GM10266 (cell line): ENCODE measurements around the gene NUDT5.
"Not testable (repeated sequence)": the region's sequence is repeated elsewhere in the genome, so short reads cannot be mapped to it uniquely, and the experiment has no call there.

Experiments used
- DNase-seq: peaks from one replicate; pipeline ENCODE4 v3.0.0; 2012; ENCODE audit errors: extremely low spot score
- TF ChIP-seq, protein P1 (sequence below): IDR thresholded peaks from 2 replicates; pipeline ENCODE4 v1.5.1; 2012; ENCODE audit warnings: mild to moderate bottlenecking, low read depth; ENCODE audit not compliant: control insufficient read depth, insufficient read depth; ENCODE audit errors: missing control alignments

Gene NUDT5

DNA sequence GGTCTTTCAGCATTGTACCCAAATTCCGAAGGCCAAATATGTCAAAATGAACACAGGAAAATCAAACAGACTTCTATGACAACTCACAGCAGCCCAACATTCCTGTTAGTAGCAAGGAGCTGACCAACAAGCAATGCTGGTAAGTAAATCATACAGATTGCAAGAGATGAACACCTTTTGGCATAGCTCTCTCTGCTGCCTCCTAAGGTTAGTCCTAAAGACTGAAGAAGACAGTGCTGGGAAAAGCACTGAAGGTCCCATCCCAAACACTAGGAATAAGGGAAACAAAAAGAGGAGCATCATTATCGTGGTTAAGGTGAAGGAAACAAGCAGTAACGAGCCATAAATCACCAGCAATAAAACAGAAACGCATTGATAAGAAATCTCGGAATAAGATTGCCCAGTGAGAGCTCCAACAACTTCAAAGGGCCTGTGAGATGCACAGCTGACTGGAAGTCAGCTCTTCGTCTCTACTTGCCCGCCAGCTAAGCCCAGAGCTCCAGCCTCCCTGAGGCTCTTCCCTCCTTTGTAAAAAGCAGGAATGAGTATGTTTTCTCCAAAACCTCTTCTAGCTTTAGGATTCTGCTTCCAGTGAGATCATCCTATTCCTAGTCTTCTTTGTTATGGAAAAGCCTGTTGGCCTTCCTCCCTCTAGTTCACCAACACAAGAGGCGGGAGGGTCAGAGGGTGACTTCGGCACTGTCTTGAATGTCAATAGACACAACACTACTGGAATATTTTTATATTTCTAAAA is 15.3 kb downstream of the NUDT5 start:
- no peak for DNase-seq
- TF ChIP-seq, protein P1, sequence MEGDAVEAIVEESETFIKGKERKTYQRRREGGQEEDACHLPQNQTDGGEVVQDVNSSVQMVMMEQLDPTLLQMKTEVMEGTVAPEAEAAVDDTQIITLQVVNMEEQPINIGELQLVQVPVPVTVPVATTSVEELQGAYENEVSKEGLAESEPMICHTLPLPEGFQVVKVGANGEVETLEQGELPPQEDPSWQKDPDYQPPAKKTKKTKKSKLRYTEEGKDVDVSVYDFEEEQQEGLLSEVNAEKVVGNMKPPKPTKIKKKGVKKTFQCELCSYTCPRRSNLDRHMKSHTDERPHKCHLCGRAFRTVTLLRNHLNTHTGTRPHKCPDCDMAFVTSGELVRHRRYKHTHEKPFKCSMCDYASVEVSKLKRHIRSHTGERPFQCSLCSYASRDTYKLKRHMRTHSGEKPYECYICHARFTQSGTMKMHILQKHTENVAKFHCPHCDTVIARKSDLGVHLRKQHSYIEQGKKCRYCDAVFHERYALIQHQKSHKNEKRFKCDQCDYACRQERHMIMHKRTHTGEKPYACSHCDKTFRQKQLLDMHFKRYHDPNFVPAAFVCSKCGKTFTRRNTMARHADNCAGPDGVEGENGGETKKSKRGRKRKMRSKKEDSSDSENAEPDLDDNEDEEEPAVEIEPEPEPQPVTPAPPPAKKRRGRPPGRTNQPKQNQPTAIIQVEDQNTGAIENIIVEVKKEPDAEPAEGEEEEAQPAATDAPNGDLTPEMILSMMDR = no peak

DNA sequence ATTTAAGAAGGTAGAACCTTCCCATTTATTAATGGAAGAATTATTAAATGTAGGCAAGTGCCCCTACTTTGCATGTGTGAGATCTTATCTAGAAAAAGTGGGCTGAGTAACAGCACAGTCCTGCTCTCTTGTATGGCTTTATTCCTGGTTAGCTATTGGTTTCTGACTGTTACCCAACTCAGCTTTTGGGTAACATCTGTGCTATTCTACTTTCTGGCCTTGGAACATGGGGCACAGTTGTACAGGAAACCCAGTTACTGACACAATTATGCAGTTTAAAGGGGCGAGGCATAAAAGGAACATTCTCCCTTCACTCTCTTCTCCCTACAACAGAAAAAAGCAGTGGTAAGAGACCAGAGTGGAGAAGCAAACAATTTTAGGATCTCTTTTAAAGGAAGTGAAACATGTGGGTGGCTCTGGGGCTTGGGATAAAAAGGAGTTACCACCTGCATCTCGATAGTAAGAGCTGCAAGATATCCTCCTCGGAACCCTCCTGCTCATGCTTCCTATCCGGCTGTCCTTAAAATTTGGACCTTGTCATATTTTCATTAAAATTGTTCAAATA is 16.0 kb downstream of the NUDT5 start:
- no peak for DNase-seq
- TF ChIP-seq, protein P1 = no peak

DNA sequence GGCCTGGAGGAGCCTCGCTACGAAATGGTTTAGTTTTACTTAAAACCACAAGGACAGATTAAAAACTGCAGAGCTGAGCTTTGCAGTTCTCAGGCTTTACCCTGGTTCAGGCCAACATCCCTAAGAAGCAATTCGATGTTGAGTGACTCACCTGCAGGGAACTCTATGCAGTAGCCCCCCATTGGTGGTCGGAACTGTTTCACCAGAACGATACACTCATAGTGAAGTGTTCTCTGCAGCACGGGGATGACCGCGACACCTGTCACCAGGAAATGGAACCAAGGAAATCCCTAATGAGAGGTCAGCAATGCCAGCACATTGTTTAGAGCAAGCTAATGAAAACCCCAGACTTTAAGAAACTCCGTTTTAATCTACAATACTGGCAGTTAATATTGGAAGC is 18.0 kb downstream of the NUDT5 start:
- TF ChIP-seq, protein P1 = no peak

DNA sequence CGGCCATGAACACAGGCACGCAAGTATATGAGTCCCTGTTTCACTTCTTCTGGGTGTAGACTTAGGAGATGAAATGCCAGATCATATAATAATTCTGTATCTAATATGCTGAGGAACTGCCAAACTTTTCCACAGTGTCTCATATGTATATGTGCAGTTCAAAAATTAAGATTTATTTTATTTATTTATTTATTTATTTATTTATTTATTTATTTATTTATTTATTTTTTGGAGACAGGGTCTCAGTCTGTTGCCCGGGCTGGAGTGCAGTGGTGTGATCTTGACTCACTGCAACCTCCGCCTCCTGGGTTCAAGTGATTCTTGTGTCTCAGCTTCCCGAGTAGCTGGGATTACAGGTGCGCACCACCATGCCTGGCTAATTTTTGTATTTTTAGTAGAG is 24.2 kb downstream of the NUDT5 start:
- DNase-seq = not testable (repeated sequence)

More for the DNA sequence above, 18.0 kb downstream of the NUDT5 start:
- no peak for DNase-seq

DNA sequence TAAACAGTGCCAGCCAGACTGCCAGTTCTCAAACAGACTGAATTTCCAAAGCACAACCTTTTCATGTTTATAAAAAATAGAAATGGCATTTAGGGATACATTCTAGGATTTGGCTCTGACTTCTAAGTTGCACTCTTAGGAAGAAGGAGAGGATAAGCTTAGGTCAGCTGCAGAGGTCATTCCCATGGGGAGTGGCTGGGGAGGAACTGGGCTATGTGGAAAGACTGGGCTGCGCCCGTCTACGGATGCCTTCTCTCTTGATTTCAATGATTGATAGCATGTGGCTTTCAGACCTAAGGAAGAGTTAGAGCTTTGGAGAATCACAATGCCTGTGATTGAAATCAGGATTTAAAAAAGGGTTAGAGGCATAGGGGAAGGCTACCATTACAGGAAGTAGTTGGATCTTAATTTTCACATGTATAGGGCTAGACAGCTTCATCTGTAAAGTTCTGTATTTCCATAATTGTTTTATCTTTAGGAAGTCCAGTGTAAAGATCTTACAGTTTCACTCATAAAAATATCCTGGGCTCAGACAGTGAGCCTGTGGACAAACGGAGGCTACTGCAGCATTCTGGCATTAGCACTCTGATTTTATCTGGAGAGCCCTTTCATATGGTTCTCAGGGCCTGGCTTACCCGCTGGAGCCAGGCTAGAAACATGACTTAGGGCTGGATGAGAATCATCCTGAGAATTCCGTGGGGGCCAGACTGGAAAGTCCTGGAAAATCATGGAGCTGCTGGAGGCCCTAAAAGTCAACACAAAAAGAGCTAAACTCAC is 29.5 kb downstream of the NUDT5 start:
- DNase-seq = no peak
- TF ChIP-seq, protein P1 = no peak

DNA sequence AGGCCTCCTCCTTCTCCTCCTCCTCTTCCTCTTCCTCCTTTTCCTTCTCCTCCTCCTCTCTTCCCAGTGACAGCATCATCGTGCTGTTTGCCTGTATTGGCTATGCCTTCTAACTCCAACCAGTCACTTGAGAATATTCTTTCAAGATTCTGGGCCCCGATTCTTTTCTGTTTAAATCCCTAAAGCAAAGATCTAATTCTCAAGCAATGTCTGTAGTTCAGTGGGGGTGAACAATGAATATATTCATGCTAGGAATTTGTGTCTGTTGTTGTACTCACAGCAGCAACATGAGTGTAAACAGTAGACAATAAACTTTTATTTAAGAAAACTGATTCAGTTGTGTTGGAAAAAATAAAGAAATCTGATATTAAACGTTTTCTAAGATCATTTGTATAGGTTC is 30.7 kb downstream of the NUDT5 start:
- TF ChIP-seq, protein P1 = no peak
- DNase-seq = no peak

DNA sequence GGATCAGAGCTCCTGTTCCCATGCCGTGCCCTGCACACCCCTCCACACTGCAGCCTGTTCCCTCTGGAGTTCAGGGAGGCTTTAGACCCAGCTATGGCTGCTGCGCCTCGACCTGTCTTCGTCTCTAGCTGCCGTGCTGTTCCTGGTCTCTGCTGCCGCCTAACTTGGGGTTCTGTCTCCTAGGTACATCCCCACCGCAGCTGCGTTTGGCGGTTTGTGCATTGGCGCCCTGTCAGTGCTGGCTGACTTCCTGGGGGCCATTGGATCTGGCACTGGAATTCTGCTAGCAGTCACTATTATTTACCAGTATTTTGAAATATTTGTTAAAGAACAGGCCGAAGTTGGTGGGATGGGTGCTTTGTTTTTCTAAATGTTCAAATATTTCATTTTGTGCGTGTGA is 31.6 kb downstream of the NUDT5 start:
- TF ChIP-seq, protein P1 = no peak
- DNase-seq = no peak
